IMR-90 (cell line): Measurements from ENCODE around the gene SLC39A11. TPM values are rescaled to one million over a fixed set of nuclear protein-coding genes. Genes with fewer than 3 reads are reported as not detected.

Source experiments
- ATAC-seq: fragments of 200-7000 bp; cut with Tn5 transposase; 2 replicates; pipeline ENCODE4 v1.9.1; 2020; ENCODE audit warnings: low read depth, mild to moderate bottlenecking, moderate library complexity
- BruUV-seq: library from RNA; stranded (reverse); fragments of 400-500 nt; replicated peaks from 2 replicates; lab custom pipeline; 2021; lab: Mats Ljungman, UMichigan
- CTCF ChIA-PET: fragments of 300-600 bp; formaldehyde crosslinking; extraction: SDS; loops from one replicate; lab custom pipeline; 2021; ENCODE audit warnings: antibody characterized with exemption; lab: Yijun Ruan, JAX
- POLR2A ChIA-PET: fragments of 300-600 bp; sonication (Branson Sonifier 250); formaldehyde crosslinking; loops from one replicate; lab custom pipeline; 2022; ENCODE audit warnings: antibody characterized with exemption; ENCODE audit not compliant: unreplicated experiment; lab: Charles Lee
- DNase-seq: peaks from one replicate; pipeline ENCODE4 v3.0.0; 2013
- H2AFZ ChIP-seq: replicated peaks from 2 replicates; pipeline ENCODE3; 2013; ENCODE audit warnings: low read length, mild to moderate bottlenecking; ENCODE audit not compliant: poor library complexity
- H2AK5ac ChIP-seq: 2 replicates; pipeline ENCODE4 v1.6.1; 2013; ENCODE audit warnings: low read depth, low read length, inconsistent platforms
- H2AK9ac ChIP-seq: replicated peaks from 2 replicates; pipeline ENCODE3; 2013; ENCODE audit warnings: mild to moderate bottlenecking, low read depth, low read length, moderate library complexity; ENCODE audit not compliant: poor library complexity
- H2BK120ac ChIP-seq: 2 replicates; pipeline ENCODE4 v1.6.1; 2013; ENCODE audit warnings: low read depth, low read length, inconsistent platforms
- H2BK15ac ChIP-seq: 3 replicates; pipeline ENCODE4 v1.6.1; 2013; ENCODE audit warnings: low read depth, low read length, inconsistent platforms
- H2BK20ac ChIP-seq: 2 replicates; pipeline ENCODE4 v1.6.1; 2013; ENCODE audit warnings: low read depth, mild to moderate bottlenecking, inconsistent platforms, low read length, moderate library complexity
- H2BK5ac ChIP-seq: 2 replicates; pipeline ENCODE4 v1.6.1; 2013; ENCODE audit warnings: mild to moderate bottlenecking, low read depth, low read length, inconsistent platforms; ENCODE audit not compliant: poor library complexity, severe bottlenecking
- H3K14ac ChIP-seq: replicated peaks from 2 replicates; pipeline ENCODE4 v1.6.1; 2013; ENCODE audit warnings: low read depth, low read length, inconsistent platforms
- H3K18ac ChIP-seq: 2 replicates; pipeline ENCODE4 v1.6.1; 2013; ENCODE audit warnings: low read depth, low read length, control low read depth
- H3K23ac ChIP-seq: 2 replicates; pipeline ENCODE4 v1.6.1; 2013; ENCODE audit warnings: low read depth, low read length, inconsistent platforms
- H3K27ac ChIP-seq: 2 replicates; pipeline ENCODE4 v1.5.1; 2013; ENCODE audit warnings: mild to moderate bottlenecking, control low read depth, low read length; ENCODE audit not compliant: insufficient read depth
- H3K27me3 ChIP-seq: 2 replicates; pipeline ENCODE4 v1.6.1; 2013; ENCODE audit warnings: low read length; ENCODE audit not compliant: control insufficient read depth, insufficient read depth
- H3K36me3 ChIP-seq: 2 replicates; pipeline ENCODE4 v1.6.1; 2013; ENCODE audit warnings: low read length, mixed read lengths; ENCODE audit not compliant: control insufficient read depth, insufficient read depth
- H3K4ac ChIP-seq: 2 replicates; pipeline ENCODE4 v1.6.1; 2013; ENCODE audit warnings: low read depth, low read length, inconsistent platforms
- H3K4me1 ChIP-seq: 2 replicates; pipeline ENCODE4 v1.6.1; 2013; ENCODE audit warnings: low read length, mixed read lengths; ENCODE audit not compliant: control insufficient read depth, insufficient read depth
- H3K4me2 ChIP-seq: 2 replicates; pipeline ENCODE4 v1.6.1; 2013; ENCODE audit warnings: low read depth, mild to moderate bottlenecking, control low read depth, low read length, moderate library complexity
- H3K4me3 ChIP-seq: 2 replicates; pipeline ENCODE4 v1.5.1; 2013; ENCODE audit warnings: low read depth, mild to moderate bottlenecking, control low read depth, low read length, moderate library complexity; ENCODE audit not compliant: insufficient read depth
- H3K56ac ChIP-seq: 2 replicates; pipeline ENCODE4 v1.6.1; 2013; ENCODE audit warnings: low read length, inconsistent platforms; ENCODE audit not compliant: insufficient read depth; ENCODE audit errors: extremely low read depth
- H3K79me1 ChIP-seq, 2 experiments: 2 replicates each; pipeline ENCODE4 v1.6.1; 2013; ENCODE audit warnings: low read length in 2 of 2, inconsistent platforms in 1 of 2, low read depth in 1 of 2
- H3K9ac ChIP-seq: 2 replicates; pipeline ENCODE4 v1.6.1; 2013; ENCODE audit warnings: low read depth, low read length, control low read depth
- H3K9me1 ChIP-seq: 2 replicates; pipeline ENCODE4 v1.6.1; 2013; ENCODE audit warnings: low read length, inconsistent platforms; ENCODE audit not compliant: insufficient read depth
- H3K9me3 ChIP-seq: 2 replicates; pipeline ENCODE4 v1.6.1; 2013; ENCODE audit warnings: low read length; ENCODE audit not compliant: control insufficient read depth, insufficient read depth
- H4K20me1 ChIP-seq: 2 replicates; pipeline ENCODE4 v1.6.1; 2013; ENCODE audit warnings: low read length, inconsistent platforms; ENCODE audit not compliant: insufficient read depth
- H4K5ac ChIP-seq: 2 replicates; pipeline ENCODE4 v1.6.1; 2013; ENCODE audit warnings: mild to moderate bottlenecking, low read depth, low read length, control low read depth
- H4K8ac ChIP-seq, 2 experiments: 2 replicates each; pipeline ENCODE4 v1.6.1; 2013; ENCODE audit warnings: low read depth in 2 of 2, low read length in 2 of 2, control low read depth in 1 of 2, inconsistent platforms in 1 of 2
- H4K91ac ChIP-seq: 2 replicates; pipeline ENCODE4 v1.6.1; 2013; ENCODE audit warnings: low read depth, low read length, inconsistent platforms; ENCODE audit not compliant: insufficient read depth
- BHLHE40 ChIP-seq: fragments of 150-350 bp; IDR thresholded peaks from 2 replicates; pipeline ENCODE4 v1.6.1; 2016; ENCODE audit warnings: mild to moderate bottlenecking, low read depth, low read length
- CEBPB ChIP-seq: IDR thresholded peaks from 2 replicates; pipeline ENCODE4 v1.6.1; 2012; ENCODE audit warnings: low read depth, low read length, improper control_type of control experiment
- CHD1 ChIP-seq: IDR thresholded peaks from 2 replicates; pipeline ENCODE4 v1.6.1; 2012; ENCODE audit warnings: low read depth, low read length, improper control_type of control experiment
- CTCF ChIP-seq: conservative IDR thresholded peaks from 2 replicates; pipeline ENCODE4 v1.5.1; 2012; ENCODE audit warnings: mild to moderate bottlenecking, low read depth, low read length, improper control_type of control experiment
- ELK1 ChIP-seq: fragments of 150-350 bp; IDR thresholded peaks from 2 replicates; pipeline ENCODE4 v1.6.1; 2016; ENCODE audit warnings: low read depth, mild to moderate bottlenecking, low read length, moderate library complexity, borderline replicate concordance
- FOS ChIP-seq: fragments of 150-350 bp; IDR thresholded peaks from 2 replicates; pipeline ENCODE4 v1.6.1; 2016; ENCODE audit warnings: low read depth, low read length
- MAFK ChIP-seq: IDR thresholded peaks from 2 replicates; pipeline ENCODE4 v1.6.1; 2012; ENCODE audit warnings: low read depth, low read length, improper control_type of control experiment
- MAZ ChIP-seq: IDR thresholded peaks from 2 replicates; pipeline ENCODE4 v1.6.1; 2012; ENCODE audit warnings: low read depth, mild to moderate bottlenecking, low read length, improper control_type of control experiment, moderate library complexity, borderline replicate concordance
- MXI1 ChIP-seq: IDR thresholded peaks from 2 replicates; pipeline ENCODE4 v1.6.1; 2012; ENCODE audit warnings: low read depth, mild to moderate bottlenecking, low read length, moderate library complexity, borderline replicate concordance
- NFE2L2 ChIP-seq: fragments of 150-350 bp; IDR thresholded peaks from 2 replicates; pipeline ENCODE4 v1.6.1; 2016; ENCODE audit warnings: low read depth, mild to moderate bottlenecking, low read length
- POLR2A ChIP-seq: IDR thresholded peaks from 2 replicates; pipeline ENCODE4 v1.6.1; 2012; ENCODE audit warnings: mild to moderate bottlenecking, low read depth, low read length
- RAD21 ChIP-seq: IDR thresholded peaks from 2 replicates; pipeline ENCODE4 v1.6.1; 2012; ENCODE audit warnings: low read length, improper control_type of control experiment
- RCOR1 ChIP-seq: IDR thresholded peaks from 2 replicates; pipeline ENCODE4 v1.6.1; 2012; ENCODE audit warnings: mild to moderate bottlenecking, low read length, improper control_type of control experiment; ENCODE audit not compliant: insufficient replicate concordance
- RFX5 ChIP-seq: IDR thresholded peaks from 2 replicates; pipeline ENCODE4 v1.8.0; 2012; ENCODE audit warnings: low read depth, mild to moderate bottlenecking, low read length, moderate library complexity
- SMC3 ChIP-seq: fragments of 150-350 bp; IDR thresholded peaks from 2 replicates; pipeline ENCODE4 v1.6.1; 2016; ENCODE audit warnings: low read depth, mild to moderate bottlenecking, antibody characterized with exemption, low read length, moderate library complexity
- USF2 ChIP-seq: fragments of 150-350 bp; IDR thresholded peaks from 2 replicates; pipeline ENCODE4 v1.6.1; 2017; ENCODE audit warnings: mild to moderate bottlenecking, antibody characterized with exemption, low read length, low read depth
- WGBS, 2 experiments: methylation state at CpG; one replicate each; pipeline versions ENCODE4 v1.1.5 to v1.1.7; 2013; ENCODE audit warnings: missing lambda C conversion rate in 2 of 2; ENCODE audit not compliant: insufficient read length in 1 of 2; ENCODE audit errors: extremely low coverage in 2 of 2; 5-methylcytosine and 5-hydroxymethylcytosine counted together
- dilution Hi-C: fragments of 300-500 bp; cut with HindIII; formaldehyde crosslinking; loops from one replicate; pipeline ENCODE4 v1.14.3; 2018; ENCODE audit warnings: low sequenced_read_pairs; ENCODE audit not compliant: unreplicated experiment
- in situ Hi-C: fragments of 300-500 bp; cut with MboI; formaldehyde crosslinking; loops from 3 replicates; pipeline ENCODE4 v1.14.3; 2019; ENCODE audit warnings: low sequenced_read_pairs, inconsistent platforms, mixed read lengths
- intact Hi-C: fragments of 100-400 bp; cut with micrococcal nuclease; formaldehyde crosslinking; loops from 2 replicates; pipeline ENCODE4 v1.10.0; 2022
- polyA plus RNA-seq, 3 experiments: library from polyadenylated mRNA; depleted of rRNA; stranded (reverse); fragments of >200 nt; gene quantifications; 2 replicates each; pipeline ENCODE4 v1.2.3, GENCODE V29; 2012; ENCODE audit warnings: low replicate concordance in 1 of 3
- total RNA-seq: library from RNA; depleted of rRNA; stranded (reverse); fragments of >200 nt; gene quantifications from 2 replicates; pipeline ENCODE4 v1.2.3, GENCODE V29; 2012

Gene SLC39A11
- total and polyA plus RNA-seq, 2 of the 4 experiments (the other 2 are of a cell fraction): 8.8 to 14.3 TPM

GRCh38 chr17:73013301-73013700, 79.2 kb downstream of the SLC39A11 start:
- Histone ChIP-seq H3K9me1 (peaks cover 18% of the 10 kb centered on the region), H2BK20ac (no peak overlapping the region), H3K9ac (no peak overlapping the region), H3K4ac (no peak overlapping the region), H2BK120ac (no peak overlapping the region), H3K18ac (no peak overlapping the region), H2BK5ac (no peak overlapping the region), H4K5ac (no peak overlapping the region), H4K91ac (no peak overlapping the region), H3K4me1 (peaks cover 13% of the 10 kb centered on the region), H3K27ac (no peak overlapping the region), H4K20me1 (no peaks in the 10 kb centered on the region; the same call in 1 of the 2 replicates), H2AK9ac (no peak overlapping the region), H3K9me3 (0 out of 2 replicates have a peak, but pooled peaks cover 2% of the 10 kb centered on the region), H3K4me3 (no peak overlapping the region), H2AK5ac (no peak overlapping the region), H3K23ac (no peak overlapping the region), H3K56ac (no peak overlapping the region), H3K36me3 (no peaks in the 10 kb centered on the region), H3K4me2 (no peak overlapping the region), H2BK15ac (no peak overlapping the region), H4K8ac (no peak overlapping the region; a peak in 1 of 4 replicates), H2AFZ (no peak overlapping the region), H3K14ac (no peak overlapping the region), H3K79me1 (peaks cover 11 to 16% of the 10 kb centered on the region in 2 experiments), H3K27me3 (no peaks in the 10 kb centered on the region)
- no peak for DNase-seq
- BruUV-seq: no TSS peak
- dilution Hi-C loops: no loop called here
- WGBS, 2 experiments: no CpG with 5 or more reads among the region's 8 CpGs
- ChIA-PET POLR2A (no interaction called here), CTCF (interaction anchor here (0.6 to 0.8 kb wide), 4 partner anchors 25 to 190 kb away, joined by 3 to 6 read pairs (median 4); no protein-coding TSS in a partner anchor)
- intact Hi-C loops: no loop called here
- in situ Hi-C loops: no loop called here
- no peak for ATAC-seq
- TF ChIP-seq MXI1 (no peak), SMC3 (no peak), RAD21 (no peak), MAFK (no peak), POLR2A (no peak), ELK1 (no peak), NFE2L2 (no peak), FOS (no peak), CEBPB (no peak), RCOR1 (no peak), CTCF (no peak), USF2 (no peak), BHLHE40 (no peak), RFX5 (no peak), CHD1 (no peak), MAZ (no peak)
